Naive thymus-derived CD8-positive, alpha-beta T cell (primary cell): ENCODE measurements around the gene RGS21. TPM values are rescaled to one million over a fixed set of nuclear protein-coding genes. Genes with fewer than 3 reads are reported as not detected.
"Not testable (repeated sequence)": the region's sequence is repeated elsewhere in the genome, so short reads cannot be mapped to it uniquely, and the experiment has no call there.

Experiments used
- ATAC-seq, 2 donors: fragments of 150-1000 bp; cut with Tn5 transposase in 1 of 2; sonication (Bioruptor Pico), chemical (Tn5 transposase) in 1 of 2; 1 replicate in 1 of 2; 2 replicates in 1 of 2; pipeline ENCODE4 v1.10.0; 2021; ENCODE audit warnings: mild to moderate bottlenecking in 2 of 2, moderate library complexity in 2 of 2
- POLR2A ChIA-PET: fragments of 350-600 bp; sonication (Branson Sonifier 250); formaldehyde crosslinking; loops from one replicate; lab custom pipeline; 2021; ENCODE audit warnings: antibody characterized with exemption; lab: Charles Lee
- DNase-seq, 10 donors: peaks; one replicate each; pipeline versions ENCODE4 v3.0.0 to v3.0.0-alpha.2; 2020 to 2022
- H3K27ac Mint-ChIP-seq, 10 donors: one replicate each; pipeline ENCODE4 v1.8.0; 2020 to 2022; ENCODE audit warnings: mild to moderate bottlenecking in 10 of 10, mixed read lengths in 10 of 10, moderate library complexity in 4 of 10, inconsistent platforms in 1 of 10
- H3K27me3 Mint-ChIP-seq, 5 donors: one replicate each; pipeline ENCODE4 v1.8.0; 2021 to 2022; ENCODE audit warnings: mixed read lengths in 5 of 5
- H3K36me3 Mint-ChIP-seq, 3 donors: one replicate each; pipeline ENCODE4 v1.8.0; 2020 to 2022; ENCODE audit warnings: mixed read lengths in 3 of 3, mild to moderate bottlenecking in 2 of 3, inconsistent platforms in 1 of 3
- H3K4me1 Mint-ChIP-seq, 4 donors: one replicate each; pipeline ENCODE4 v1.8.0; 2021 to 2022; ENCODE audit warnings: mixed read lengths in 4 of 4
- H3K4me3 Mint-ChIP-seq, 10 donors: one replicate each; pipeline ENCODE4 v1.8.0; 2020 to 2022; ENCODE audit warnings: mild to moderate bottlenecking in 10 of 10, mixed read lengths in 10 of 10, moderate library complexity in 6 of 10, inconsistent platforms in 1 of 10
- H3K9me3 Mint-ChIP-seq, 9 donors: one replicate each; pipeline ENCODE4 v1.8.0; 2020 to 2022; ENCODE audit warnings: mixed read lengths in 9 of 9, mild to moderate bottlenecking in 3 of 9, inconsistent platforms in 1 of 9, moderate library complexity in 1 of 9
- polyA plus RNA-seq, 3 donors: library from polyadenylated mRNA; unstranded; fragments of 300-500 nt; fragmentation: Illumina TruSeq; gene quantifications; one replicate each; pipeline ENCODE4 v1.2.3, GENCODE V29; 2021
- total RNA-seq, 8 experiments: library from RNA in 2 of 8; stranded (reverse) in 2 of 8; gene quantifications; one replicate each; pipeline ENCODE4 v1.2.3 and lab custom pipeline; 2021 to 2026

RGS21 gene
- total RNA-seq (not detected), polyA plus RNA-seq (not detected), total RNA-seq (lab: John Stamatoyannopoulos, UW) (0 reads per million in 6 experiments)

GRCh38 chr1:192316942-192317450 lies at the start of gene RGS21:
TSS of gene RGS21 (plus strand) at chr1:192316992. CDS start at chr1:192343037, 26,045 bp downstream.
- no peak for DNase-seq
- POLR2A ChIA-PET, result no interaction called here
- Mint-ChIP-seq H3K4me3 (no peak within 1 kb of the TSS), H3K27me3 (no peaks in the 10 kb centered on the region), H3K36me3 (no peaks in the 10 kb centered on the region), H3K27ac (no peak within 1 kb of the TSS), H3K9me3 (peaks cover 0 to 1% (median 0%) of the 10 kb centered on the region in 9 donors), H3K4me1 (no peaks in the 10 kb centered on the region)
- no peak for ATAC-seq

GRCh38 chr1:192268468-192269052 lies 48.2 kb upstream of the RGS21 start:
- Mint-ChIP-seq H3K36me3 (no peaks in the 10 kb centered on the region), H3K4me1 (no peaks in the 10 kb centered on the region), H3K27me3 (no peaks in the 10 kb centered on the region), H3K9me3 (no peaks in the 10 kb centered on the region), H3K27ac (no peak overlapping the region), H3K4me3 (no peak overlapping the region)
- DNase-seq (no peak), ATAC-seq (no peak)
- POLR2A ChIA-PET, result no interaction called here

GRCh38 chr1:192270398-192270797 lies 46.4 kb upstream of the RGS21 start:
- DNase-seq, result no peak

DNA sequence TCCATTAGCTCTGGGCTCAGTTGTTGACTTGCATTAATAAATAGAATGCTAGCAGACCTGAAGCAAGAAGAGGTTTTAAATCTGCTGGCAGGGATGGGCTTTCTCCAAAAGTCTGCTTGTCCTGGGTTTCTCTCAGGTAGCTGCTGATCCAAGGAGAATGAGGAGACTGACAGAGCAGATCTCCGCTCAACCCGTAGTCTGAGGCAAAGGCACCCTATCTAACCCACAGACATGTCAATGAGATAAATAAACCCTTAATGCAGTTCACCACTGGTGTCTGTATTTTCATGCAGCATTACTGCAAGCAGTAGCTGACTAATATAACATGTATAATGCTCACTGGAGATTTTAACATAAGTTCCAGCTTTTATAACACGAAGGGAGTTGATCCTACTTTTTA lies 44.1 kb upstream of the RGS21 start:
- Mint-ChIP-seq H3K4me3 (no peak overlapping the region), H3K27me3 (no peaks in the 10 kb centered on the region), H3K27ac (no peak overlapping the region), H3K4me1 (no peaks in the 10 kb centered on the region), H3K9me3 (peaks cover 0 to 2% (median 0%) of the 10 kb centered on the region in 9 donors), H3K36me3 (no peaks in the 10 kb centered on the region)
- POLR2A ChIA-PET, result no interaction called here
- ATAC-seq (no peak), DNase-seq (no peak)

More at GRCh38 chr1:192270398-192270797, 46.4 kb upstream of the RGS21 start:
- POLR2A ChIA-PET, result no interaction called here
- no peak overlapping the region for H3K27ac Mint-ChIP-seq
- ATAC-seq, result no peak
- H3K4me3 Mint-ChIP-seq, result no peak overlapping the region
- H3K27me3 Mint-ChIP-seq, result no peaks in the 10 kb centered on the region
- no peaks in the 10 kb centered on the region for H3K36me3 Mint-ChIP-seq
- H3K9me3 Mint-ChIP-seq, result peaks cover 0 to 2% (median 0%) of the 10 kb centered on the region in 9 donors
- no peaks in the 10 kb centered on the region for H3K4me1 Mint-ChIP-seq

- no peak for ATAC-seq
- H3K4me3 Mint-ChIP-seq, result no peak overlapping the region
- no peaks in the 10 kb centered on the region for H3K36me3 Mint-ChIP-seq
- no peak overlapping the region for H3K27ac Mint-ChIP-seq
- no peaks in the 10 kb centered on the region for H3K4me1 Mint-ChIP-seq
- H3K27me3 Mint-ChIP-seq, result no peaks in the 10 kb centered on the region
- POLR2A ChIA-PET, result no interaction called here
- peaks cover 0 to 6% (median 0%) of the 10 kb centered on the region in 9 donors for H3K9me3 Mint-ChIP-seq
- DNase-seq, result no peak
These were observed 42.2 kb upstream of the RGS21 start for GRCh38 chr1:192274588-192274987.

DNA sequence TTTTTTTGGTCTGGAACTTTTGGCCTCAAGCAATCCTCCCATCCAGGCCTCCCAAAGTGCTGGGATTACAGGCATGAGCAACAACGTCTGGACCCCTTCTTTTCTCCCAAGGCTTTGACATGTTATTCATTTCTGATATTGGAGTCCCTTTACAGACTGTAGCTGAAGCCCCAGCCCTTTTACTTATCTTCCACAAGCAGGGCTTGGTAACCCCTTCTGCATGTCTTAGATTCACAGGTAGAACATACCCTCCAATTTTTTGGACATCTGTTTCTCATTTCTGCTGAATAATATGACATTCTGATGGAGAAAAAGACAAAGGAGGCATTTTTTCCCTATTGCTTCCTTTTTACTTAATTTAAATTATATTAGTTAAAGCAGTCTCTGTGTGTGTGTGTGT lies 39.2 kb upstream of the RGS21 start:
- H3K36me3 Mint-ChIP-seq, result no peaks in the 10 kb centered on the region
- ATAC-seq (no peak), DNase-seq (no peak)
- H3K4me1 Mint-ChIP-seq, result no peaks in the 10 kb centered on the region
- POLR2A ChIA-PET, result no interaction called here
- H3K4me3 Mint-ChIP-seq, result no peak overlapping the region
- H3K27ac Mint-ChIP-seq, result no peak overlapping the region
- no peaks in the 10 kb centered on the region for H3K27me3 Mint-ChIP-seq
- peaks cover 0 to 13% (median 7%) of the 10 kb centered on the region in 9 donors for H3K9me3 Mint-ChIP-seq

DNA sequence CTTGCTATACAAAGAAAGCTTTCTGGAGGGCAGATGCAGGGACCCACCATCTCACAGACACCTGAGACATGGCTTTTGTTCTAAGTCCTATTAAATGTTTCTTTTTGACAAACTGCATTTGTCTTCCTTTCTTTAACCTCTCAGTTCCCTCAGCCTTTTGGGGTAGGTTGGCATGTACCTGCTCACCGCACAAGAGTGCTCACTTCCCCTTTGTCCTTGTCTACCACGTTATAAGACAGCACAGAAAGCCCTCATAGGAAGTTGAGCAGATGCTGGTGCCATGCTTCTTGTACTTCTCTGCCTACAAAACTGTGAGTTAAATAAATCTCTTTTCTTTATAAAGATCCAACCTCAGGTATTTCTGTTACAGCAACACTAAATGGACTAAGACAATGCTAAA lies 31.9 kb upstream of the RGS21 start:
- peaks cover 0 to 34% (median 13%) of the 10 kb centered on the region in 9 donors for H3K9me3 Mint-ChIP-seq
- POLR2A ChIA-PET, result no interaction called here
- no peak for ATAC-seq
- H3K36me3 Mint-ChIP-seq, result no peaks in the 10 kb centered on the region
- DNase-seq, result no peak
- no peaks in the 10 kb centered on the region for H3K27me3 Mint-ChIP-seq
- H3K4me3 Mint-ChIP-seq, result no peak overlapping the region
- no peaks in the 10 kb centered on the region for H3K4me1 Mint-ChIP-seq
- H3K27ac Mint-ChIP-seq, result no peak overlapping the region

DNA sequence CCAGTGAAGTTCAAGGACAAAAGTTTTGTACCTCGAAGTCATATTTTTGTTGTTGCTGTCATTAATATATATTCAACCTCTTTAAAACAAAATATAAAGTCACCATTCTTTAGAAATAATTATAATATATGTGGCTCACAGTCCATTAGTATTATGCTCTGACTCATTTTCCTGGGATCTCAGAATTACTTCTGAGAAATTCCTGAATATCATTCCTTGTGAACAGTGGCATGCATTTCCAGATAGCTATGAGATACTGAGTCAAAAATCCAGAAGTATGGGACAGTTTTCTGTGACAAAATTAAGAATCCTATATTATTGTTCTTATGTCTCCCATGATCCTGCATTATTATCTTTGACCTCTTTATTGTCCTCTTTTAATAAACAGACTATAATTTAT lies 13.8 kb upstream of the RGS21 start:
- no peaks in the 10 kb centered on the region for H3K4me1 Mint-ChIP-seq
- H3K4me3 Mint-ChIP-seq, result no peak overlapping the region
- peaks cover 0 to 13% (median 9%) of the 10 kb centered on the region in 9 donors for H3K9me3 Mint-ChIP-seq
- ATAC-seq (no peak), DNase-seq (no peak)
- H3K27ac Mint-ChIP-seq, result no peak overlapping the region
- peaks cover 0 to 8% (median 3%) of the 10 kb centered on the region in 3 donors for H3K36me3 Mint-ChIP-seq
- no peaks in the 10 kb centered on the region for H3K27me3 Mint-ChIP-seq
- POLR2A ChIA-PET, result interaction anchor here (0.7 kb wide), 1 partner anchor 147 kb away, joined by 3 read pairs; no protein-coding TSS in a partner anchor

DNA sequence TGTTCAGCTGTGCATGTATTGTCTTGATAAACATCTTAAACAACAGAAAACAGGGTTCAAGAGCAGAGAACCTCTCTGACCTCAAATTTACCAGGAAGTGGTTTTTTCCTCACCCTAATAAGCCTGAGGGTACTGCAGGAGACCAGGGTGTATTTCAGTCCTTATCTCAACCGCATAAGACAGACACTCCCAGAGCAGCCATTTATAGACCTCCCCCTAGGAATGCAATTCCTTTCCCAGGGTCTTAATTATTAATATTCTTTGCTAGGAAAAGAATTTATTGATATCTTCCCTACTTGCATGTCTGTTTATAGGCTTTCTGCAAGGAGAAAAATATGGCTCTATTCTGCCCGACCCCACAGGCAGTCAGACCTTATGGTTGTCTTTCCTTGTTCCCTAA lies 8.5 kb upstream of the RGS21 start:
- H3K36me3 Mint-ChIP-seq, H3K4me1 Mint-ChIP-seq, H3K27ac Mint-ChIP-seq, ATAC-seq, H3K27me3 Mint-ChIP-seq, H3K4me3 Mint-ChIP-seq, DNase-seq, POLR2A ChIA-PET: not testable (repeated sequence)
- peaks cover 0 to 32% (median 11%) of the 10 kb centered on the region in 9 donors for H3K9me3 Mint-ChIP-seq

DNA sequence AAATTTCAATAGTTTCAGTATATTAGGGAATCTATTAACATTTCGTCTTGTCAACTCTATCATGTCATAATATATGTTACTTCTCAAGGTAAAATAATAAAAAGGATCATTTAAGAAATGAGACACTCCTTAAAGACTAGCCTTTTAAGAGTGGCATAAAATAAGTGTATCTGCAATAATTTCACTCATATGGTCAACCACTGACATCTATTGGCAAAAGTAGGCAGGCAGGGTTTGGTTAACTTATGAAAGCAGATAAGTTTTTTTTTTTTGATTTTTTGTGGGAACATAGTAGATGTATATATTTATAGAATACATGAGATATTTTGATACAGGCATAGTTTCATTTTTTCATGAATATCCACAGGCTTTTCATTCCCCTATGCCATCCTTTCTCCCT lies 5.5 kb upstream of the RGS21 start:
- DNase-seq (no peak), ATAC-seq (no peak)
- no peak overlapping the region for H3K27ac Mint-ChIP-seq
- H3K4me1 Mint-ChIP-seq, result no peaks in the 10 kb centered on the region
- no peaks in the 10 kb centered on the region for H3K27me3 Mint-ChIP-seq
- H3K36me3 Mint-ChIP-seq, result peaks cover 0 to 9% (median 3%) of the 10 kb centered on the region in 3 donors
- peaks cover 0 to 32% (median 11%) of the 10 kb centered on the region in 9 donors for H3K9me3 Mint-ChIP-seq
- POLR2A ChIA-PET, result no interaction called here
- no peak overlapping the region for H3K4me3 Mint-ChIP-seq

GRCh38 chr1:192327997-192328396 lies 11.2 kb downstream of the RGS21 start:
- Mint-ChIP-seq H3K9me3 (peaks cover 0 to 1% (median 0%) of the 10 kb centered on the region in 9 donors), H3K27me3 (peaks cover 0 to 1% (median 0%) of the 10 kb centered on the region in 5 donors), H3K27ac (no peak overlapping the region), H3K36me3 (no peaks in the 10 kb centered on the region), H3K4me1 (no peaks in the 10 kb centered on the region), H3K4me3 (no peak overlapping the region)
- POLR2A ChIA-PET, result no interaction called here
- DNase-seq, result no peak
- ATAC-seq, result no peak

DNA sequence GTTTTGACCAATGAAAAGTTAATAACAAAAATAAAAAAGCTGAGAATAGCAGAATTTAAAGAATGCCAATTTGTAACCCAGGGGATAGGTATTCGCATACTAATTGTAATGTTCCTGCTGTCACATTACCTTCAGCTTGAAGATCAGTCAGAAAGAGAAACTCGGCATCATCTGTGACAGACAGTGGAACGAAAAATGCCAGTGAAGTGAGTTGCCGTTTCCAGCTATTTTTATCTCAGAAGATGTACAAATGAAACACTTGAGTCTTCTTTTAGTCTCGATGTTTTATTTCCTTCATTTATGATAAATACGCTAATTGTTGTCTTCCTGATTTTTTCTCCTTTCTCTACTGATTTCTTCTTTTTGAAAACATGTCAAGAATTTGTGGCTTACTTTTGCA lies 26.1 kb downstream of the RGS21 start:
- Mint-ChIP-seq H3K36me3 (no peaks in the 10 kb centered on the region), H3K27ac (no peak overlapping the region), H3K27me3 (no peaks in the 10 kb centered on the region), H3K4me3 (no peak overlapping the region), H3K9me3 (peaks cover 0 to 18% (median 2%) of the 10 kb centered on the region in 9 donors), H3K4me1 (no peaks in the 10 kb centered on the region)
- ATAC-seq (no peak), DNase-seq (no peak)
- POLR2A ChIA-PET, result no interaction called here

DNA sequence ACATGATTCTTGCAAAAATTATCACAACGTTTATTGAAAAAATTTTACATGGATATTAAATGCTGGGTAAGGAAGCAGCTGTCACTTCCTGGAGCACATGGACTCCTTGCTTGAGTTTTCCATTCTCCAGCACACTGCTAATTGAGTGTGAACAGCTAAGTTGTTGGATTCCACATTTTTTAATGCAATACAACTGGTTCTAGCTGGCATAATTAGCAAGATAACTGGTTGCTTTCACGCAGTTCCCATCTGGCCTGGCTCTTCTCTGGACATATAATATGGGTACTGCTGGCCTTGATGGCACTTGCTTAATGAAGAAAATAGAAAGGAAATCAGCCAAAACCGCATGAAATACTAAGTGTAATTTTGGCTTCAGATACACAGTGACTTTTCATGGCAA lies 26.6 kb downstream of the RGS21 start:
- no peak overlapping the region for H3K27ac Mint-ChIP-seq
- no peaks in the 10 kb centered on the region for H3K36me3 Mint-ChIP-seq
- H3K9me3 Mint-ChIP-seq, result peaks cover 0 to 18% (median 2%) of the 10 kb centered on the region in 9 donors
- ATAC-seq (no peak), DNase-seq (no peak)
- no peak overlapping the region for H3K4me3 Mint-ChIP-seq
- no peaks in the 10 kb centered on the region for H3K27me3 Mint-ChIP-seq
- no peaks in the 10 kb centered on the region for H3K4me1 Mint-ChIP-seq
- POLR2A ChIA-PET, result no interaction called here

- ATAC-seq, result no peak
- Mint-ChIP-seq H3K36me3 (no peaks in the 10 kb centered on the region), H3K27me3 (peaks cover 0 to 1% (median 0%) of the 10 kb centered on the region in 5 donors), H3K27ac (no peak overlapping the region), H3K9me3 (no peaks in the 10 kb centered on the region), H3K4me3 (no peak overlapping the region), H3K4me1 (no peaks in the 10 kb centered on the region)
- DNase-seq, result no peak
- POLR2A ChIA-PET, result no interaction called here
These were observed 32.5 kb downstream of the RGS21 start for GRCh38 chr1:192349314-192349713.
